Left colon (tissue), 2 donors: ENCODE data around the gene TDRD9. TPM values are rescaled to one million over a fixed set of nuclear protein-coding genes. Genes with fewer than 3 reads are reported as not detected.

Experiments
- ATAC-seq: fragments of 200-7000 bp; cut with Tn5 transposase; one replicate; pipeline ENCODE4 v1.9.1; 2020; ENCODE audit warnings: mild to moderate bottlenecking, moderate library complexity
- DNase-seq, 2 donors: peaks; one replicate each; pipeline ENCODE4 v3.0.0-alpha.2; 2020
- intact Hi-C, 2 donors: fragments of 100-400 bp; cut with DNase I in 1 of 2; cut with micrococcal nuclease in 1 of 2; formaldehyde crosslinking; loops; one replicate each; pipeline versions ENCODE4 v1.11.2 to v1.14.0; 2022; cut with DNase I, micrococcal nuclease
- total RNA-seq, 2 donors: library from RNA; stranded (reverse); fragmentation: NEBNext Ultra II Directional; extraction: Animal tissue kit (Norgen Biotek cat#: 25700); gene quantifications; one replicate each; pipeline ENCODE4 v1.2.1, GENCODE V29; 2021
- donor health status: DM: no; HTN: no; CAD: no.
- donor health status: DM: yes; HTN: yes; CAD: no.

TDRD9 gene
- total RNA-seq, 2 donors from 2014 or later, result 0.22 to 0.24 TPM

- no peak for DNase-seq
- ATAC-seq, result no peak
- intact Hi-C loops, result no loop called here
Measured at GRCh38 chr14:104005489-104005888, 77.2 kb downstream of the TDRD9 start.

- DNase-seq (no peak), ATAC-seq (no peak)
- intact Hi-C loops, result no loop called here
Measured at GRCh38 chr14:104007121-104007520, 78.9 kb downstream of the TDRD9 start.

- ATAC-seq, result no peak
- no peak for DNase-seq
- intact Hi-C loops, result no loop called here
Measured at GRCh38 chr14:104009297-104009696, 81.0 kb downstream of the TDRD9 start.

- ATAC-seq, result no peak
- intact Hi-C loops, result no loop called here
- DNase-seq, result no peak
Measured at GRCh38 chr14:104011824-104012517, 83.7 kb downstream of the TDRD9 start.

- DNase-seq (no peak), ATAC-seq (no peak)
- intact Hi-C loops, result no loop called here
Measured at GRCh38 chr14:104014764-104015163, 86.5 kb downstream of the TDRD9 start.

GRCh38 chr14:104016873-104017650 is 88.8 kb downstream of the TDRD9 start:
- intact Hi-C loops, result no loop called here
- DNase-seq (no peak), ATAC-seq (no peak)

GRCh38 chr14:104019029-104019428 is 90.8 kb downstream of the TDRD9 start:
- intact Hi-C loops, result no loop called here
- no peak for ATAC-seq
- DNase-seq, result no peak

- intact Hi-C loops, result no loop called here
- no peak for ATAC-seq
- DNase-seq, result no peak
Measured at GRCh38 chr14:104019806-104020205, 91.5 kb downstream of the TDRD9 start.

- ATAC-seq, result no peak
- intact Hi-C loops, result no loop called here
- no peak for DNase-seq
Measured at GRCh38 chr14:104020471-104020870, 92.2 kb downstream of the TDRD9 start.

- intact Hi-C loops, result no loop called here
- ATAC-seq, result no peak
- no peak for DNase-seq
Measured at GRCh38 chr14:104023325-104024055, 95.2 kb downstream of the TDRD9 start.

- intact Hi-C loops, result no loop called here
- ATAC-seq (no peak), DNase-seq (no peak)
Measured at GRCh38 chr14:104025534-104025933, 97.3 kb downstream of the TDRD9 start.

- ATAC-seq, result no peak
Measured at GRCh38 chr14:104026024-104026423, 97.8 kb downstream of the TDRD9 start.

GRCh38 chr14:104030958-104031357 is 102.7 kb downstream of the TDRD9 start:
- DNase-seq (no peak), ATAC-seq (no peak)
- intact Hi-C loops, result no loop called here

More at GRCh38 chr14:104026024-104026423, 97.8 kb downstream of the TDRD9 start:
- DNase-seq, result no peak
- intact Hi-C loops, result no loop called here

GRCh38 chr14:104031384-104031783 is 103.1 kb downstream of the TDRD9 start:
- ATAC-seq, result no peak
- intact Hi-C loops, result no loop called here
- no peak for DNase-seq

- no peak for ATAC-seq
- DNase-seq, result no peak
- intact Hi-C loops, result no loop called here
Measured at GRCh38 chr14:104034976-104035699, 106.9 kb downstream of the TDRD9 start.

GRCh38 chr14:104036212-104036611 is 108.0 kb downstream of the TDRD9 start:
- intact Hi-C loops, result no loop called here
- ATAC-seq, result no peak
- DNase-seq, result no peak

- intact Hi-C loops, result no loop called here
- DNase-seq, result no peak
- ATAC-seq, result no peak
Measured at GRCh38 chr14:104037074-104037473, 108.8 kb downstream of the TDRD9 start.

- DNase-seq (no peak), ATAC-seq (no peak)
- intact Hi-C loops, result no loop called here
Measured at GRCh38 chr14:104037903-104038302, 109.6 kb downstream of the TDRD9 start.

- intact Hi-C loops, result no loop called here
- ATAC-seq (no peak), DNase-seq (no peak)
Measured at GRCh38 chr14:104039214-104039613, 111.0 kb downstream of the TDRD9 start.
